Epidermal melanocyte (primary cell): Measurements from ENCODE around the gene AMDHD1.
A peak's percentile ranks its signal among the peaks of the same experiment; 100 is the strongest.

Experiments used
- DNase-seq: peaks from one replicate; pipeline ENCODE4 v3.0.0; 2011; ENCODE audit warnings: low spot score; ENCODE audit not compliant: insufficient read length

Gene AMDHD1

GRCh38 chr12:95995238-95996031 lies 52.3 kb downstream of the AMDHD1 start:
- no peak for DNase-seq

GRCh38 chr12:95996034-95996658 lies 53.0 kb downstream of the AMDHD1 start, which contains the start of gene HAL:
Gene HAL (minus strand): TSS chr12:95996344. CDS start chr12:95995910, 434 bp downstream.
- DNase-seq = no peak

- DNase-seq = no peak
Observed at GRCh38 chr12:95997276-95997675, 54.1 kb downstream of the AMDHD1 start.

GRCh38 chr12:95997911-95998510 lies 54.9 kb downstream of the AMDHD1 start:
- no peak for DNase-seq

GRCh38 chr12:95998611-95999286 lies 55.6 kb downstream of the AMDHD1 start:
- peak; percentile 36 for DNase-seq

GRCh38 chr12:95999484-95999883 lies 56.4 kb downstream of the AMDHD1 start:
- no peak for DNase-seq

- DNase-seq = no peak
Observed at GRCh38 chr12:96000858-96001257, 57.7 kb downstream of the AMDHD1 start.

- no peak for DNase-seq
Observed at GRCh38 chr12:96006727-96007126, 63.6 kb downstream of the AMDHD1 start.

GRCh38 chr12:96007729-96008128 lies 64.6 kb downstream of the AMDHD1 start:
- no peak for DNase-seq

GRCh38 chr12:96014943-96015599 lies 71.9 kb downstream of the AMDHD1 start:
- no peak for DNase-seq

- no peak for DNase-seq
Observed at GRCh38 chr12:96015672-96016071, 72.5 kb downstream of the AMDHD1 start.
